ENCODE measurements around the gene CFAP100.

Gene CFAP100

GRCh38 chr3:126446791-126447190 lies 52.1 kb downstream of the CFAP100 start:
- peak; percentile 46 for DNase-seq

- no peak for DNase-seq
Measured at GRCh38 chr3:126447456-126448106, 52.9 kb downstream of the CFAP100 start.

- DNase-seq, result no peak
Measured at GRCh38 chr3:126448136-126448892, 53.6 kb downstream of the CFAP100 start.

- no peak for DNase-seq
Measured at GRCh38 chr3:126448893-126449180, 54.1 kb downstream of the CFAP100 start.

GRCh38 chr3:126449621-126450051 lies 54.9 kb downstream of the CFAP100 start:
- DNase-seq, result no peak

GRCh38 chr3:126450219-126450618 lies 55.5 kb downstream of the CFAP100 start:
- no peak for DNase-seq

- DNase-seq, result no peak
Measured at GRCh38 chr3:126450744-126451143, 56.0 kb downstream of the CFAP100 start.

- DNase-seq, result no peak
Measured at GRCh38 chr3:126451511-126451910, 56.8 kb downstream of the CFAP100 start.

- DNase-seq, result no peak
Measured at GRCh38 chr3:126452213-126452612, 57.5 kb downstream of the CFAP100 start.

GRCh38 chr3:126454025-126454424 lies 59.3 kb downstream of the CFAP100 start:
- no peak for DNase-seq

- no peak for DNase-seq
Measured at GRCh38 chr3:126454437-126455198, 59.9 kb downstream of the CFAP100 start.

GRCh38 chr3:126456211-126456610 lies 61.5 kb downstream of the CFAP100 start:
- no peak for DNase-seq

GRCh38 chr3:126456766-126457388 lies 62.2 kb downstream of the CFAP100 start:
- DNase-seq, result no peak

- DNase-seq, result no peak
Measured at GRCh38 chr3:126459111-126459762, 64.5 kb downstream of the CFAP100 start.

GRCh38 chr3:126459763-126460127 lies 65.0 kb downstream of the CFAP100 start:
- DNase-seq, result no peak

- DNase-seq, result no peak
Measured at GRCh38 chr3:126460381-126460780, 65.7 kb downstream of the CFAP100 start.

- DNase-seq, result no peak
Measured at GRCh38 chr3:126461450-126462070, 66.9 kb downstream of the CFAP100 start.

- no peak for DNase-seq
Measured at GRCh38 chr3:126463521-126463920, 68.8 kb downstream of the CFAP100 start.

- no peak for DNase-seq
Measured at GRCh38 chr3:126464093-126464492, 69.4 kb downstream of the CFAP100 start.

GRCh38 chr3:126464494-126464893 lies 69.8 kb downstream of the CFAP100 start:
- DNase-seq, result no peak

- DNase-seq, result no peak
Measured at GRCh38 chr3:126464997-126465396, 70.3 kb downstream of the CFAP100 start.

- DNase-seq, result no peak
Measured at GRCh38 chr3:126465928-126466544, 71.3 kb downstream of the CFAP100 start.
